ENCODE data around the gene SUCNR1.
"Not testable (repeated sequence)": the region's sequence is repeated elsewhere in the genome, so short reads cannot be mapped to it uniquely, and the experiment has no call there.

Gene SUCNR1, protein sequence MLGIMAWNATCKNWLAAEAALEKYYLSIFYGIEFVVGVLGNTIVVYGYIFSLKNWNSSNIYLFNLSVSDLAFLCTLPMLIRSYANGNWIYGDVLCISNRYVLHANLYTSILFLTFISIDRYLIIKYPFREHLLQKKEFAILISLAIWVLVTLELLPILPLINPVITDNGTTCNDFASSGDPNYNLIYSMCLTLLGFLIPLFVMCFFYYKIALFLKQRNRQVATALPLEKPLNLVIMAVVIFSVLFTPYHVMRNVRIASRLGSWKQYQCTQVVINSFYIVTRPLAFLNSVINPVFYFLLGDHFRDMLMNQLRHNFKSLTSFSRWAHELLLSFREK

DNA sequence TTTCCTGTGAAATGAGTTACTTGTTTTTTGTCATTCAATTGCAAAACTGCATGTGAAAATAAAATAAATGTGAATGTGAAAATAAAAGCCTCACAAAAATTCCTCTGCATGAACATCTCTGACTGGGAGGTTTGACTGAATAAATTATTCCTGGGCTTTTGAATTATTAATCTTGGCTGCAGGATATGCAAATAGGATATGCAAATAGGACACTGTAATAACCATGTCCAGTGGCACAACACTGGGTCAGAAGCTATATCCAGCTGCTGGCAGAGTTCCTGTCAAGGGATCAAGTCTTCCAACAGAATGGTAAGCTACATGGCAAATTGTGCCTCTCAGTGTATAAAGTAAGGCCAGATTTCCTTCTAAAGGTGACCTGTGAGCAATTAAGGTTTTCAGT, at the start of gene SUCNR1:
TSS of gene SUCNR1 (plus strand) at position 246 of the 400 bp plus-strand sequence. CDS start 6,250 bp downstream, outside the sequence.
- DNase-seq, result no peak

- no peak for DNase-seq
These were observed 45.6 kb upstream of the SUCNR1 start for GRCh38 chr3:151827816-151828215.

DNA sequence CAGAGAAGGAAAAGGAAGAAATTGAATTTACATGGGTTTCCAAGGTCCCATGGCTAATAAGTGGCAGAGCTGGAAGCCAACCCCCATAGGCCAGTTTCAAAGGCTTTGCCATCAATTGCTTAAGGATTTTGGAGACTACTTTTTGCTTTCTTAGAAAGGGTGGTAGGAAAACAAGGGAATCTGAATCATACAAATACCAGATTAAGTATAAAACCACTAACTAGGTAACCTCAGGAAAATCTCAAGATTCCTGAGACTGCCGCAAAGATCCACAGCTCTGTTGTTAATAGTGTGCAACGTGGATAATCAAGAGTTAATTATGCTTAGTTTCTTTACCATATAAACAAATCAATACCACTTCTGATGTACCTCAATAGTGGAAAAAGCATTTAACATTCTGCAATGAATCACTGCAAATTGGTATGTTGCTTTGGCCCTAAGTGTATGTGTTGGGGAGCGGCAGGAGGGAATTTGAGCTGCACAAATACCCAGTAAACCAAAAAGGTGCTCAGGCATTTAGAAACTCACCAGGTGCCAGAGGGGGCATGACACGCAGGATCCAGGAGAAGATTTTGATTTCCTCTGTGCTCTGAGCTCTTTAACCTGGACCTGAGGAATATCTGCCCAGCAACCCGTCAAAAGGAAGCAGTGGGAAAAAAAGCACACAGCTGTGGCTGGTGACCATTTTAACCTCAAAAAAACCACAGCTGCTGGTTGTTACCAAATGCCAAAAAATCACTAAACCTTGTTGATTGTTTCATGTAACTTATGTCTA, 37.5 kb upstream of the SUCNR1 start:
- no peak for DNase-seq

- no peak for DNase-seq
These were observed 36.4 kb upstream of the SUCNR1 start for GRCh38 chr3:151837057-151837456.

DNA sequence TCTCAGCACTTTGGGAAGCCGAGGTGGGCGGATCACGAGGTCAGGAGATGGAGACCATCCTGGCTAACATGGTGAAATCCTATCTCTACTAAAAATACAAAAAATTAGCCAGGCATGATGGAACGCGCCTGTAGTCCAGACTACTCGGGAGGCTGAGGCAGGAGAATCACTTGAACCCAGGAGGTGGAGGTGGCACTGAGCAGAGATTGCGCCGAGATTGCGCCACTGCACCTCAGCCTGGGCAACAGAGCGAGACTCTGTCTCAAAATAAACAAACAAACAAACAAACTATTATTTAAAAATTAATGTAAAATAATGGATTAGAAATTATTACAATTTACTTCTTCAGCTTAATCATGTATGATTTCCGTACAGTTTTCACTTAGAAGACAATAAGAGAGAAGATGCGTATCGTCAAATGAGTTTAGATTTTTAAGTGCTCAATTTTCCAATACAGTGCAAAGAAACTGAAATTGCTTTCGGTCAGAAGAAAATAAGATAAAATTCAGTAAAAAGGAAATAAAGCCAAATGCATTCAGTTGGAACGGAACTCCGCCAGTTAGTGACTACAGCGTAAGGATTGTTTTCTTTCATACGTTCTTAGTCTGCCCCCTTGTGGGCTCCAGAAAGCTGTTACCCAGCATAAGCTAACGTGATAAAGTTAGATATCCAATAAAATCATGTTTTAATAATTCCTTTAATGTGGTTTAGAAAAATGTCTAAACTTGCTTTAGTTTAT, 34.7 kb upstream of the SUCNR1 start:
- peak; percentile 10 to 27 for DNase-seq

- DNase-seq, result no peak
These were observed 34.2 kb upstream of the SUCNR1 start for GRCh38 chr3:151839313-151839631.

DNA sequence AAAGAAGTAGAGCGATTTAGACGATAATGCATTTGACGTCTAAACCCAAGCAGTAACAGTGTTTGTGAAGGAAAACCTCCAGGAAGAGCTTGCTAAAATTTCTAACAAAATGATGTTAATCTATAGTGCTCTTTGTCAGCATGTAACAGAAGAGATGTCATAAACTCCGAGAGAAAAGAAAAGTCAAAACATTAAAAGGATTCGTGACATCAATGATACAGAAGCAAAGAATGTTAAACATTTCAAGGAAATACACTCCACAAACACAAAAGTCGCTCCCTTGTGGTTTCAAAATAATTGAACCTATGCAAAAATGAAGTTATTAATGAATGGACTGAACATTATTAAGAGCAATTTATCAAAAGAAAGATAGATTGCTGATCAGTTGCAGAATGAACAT, 31.6 kb upstream of the SUCNR1 start:
- DNase-seq, result no peak

DNA sequence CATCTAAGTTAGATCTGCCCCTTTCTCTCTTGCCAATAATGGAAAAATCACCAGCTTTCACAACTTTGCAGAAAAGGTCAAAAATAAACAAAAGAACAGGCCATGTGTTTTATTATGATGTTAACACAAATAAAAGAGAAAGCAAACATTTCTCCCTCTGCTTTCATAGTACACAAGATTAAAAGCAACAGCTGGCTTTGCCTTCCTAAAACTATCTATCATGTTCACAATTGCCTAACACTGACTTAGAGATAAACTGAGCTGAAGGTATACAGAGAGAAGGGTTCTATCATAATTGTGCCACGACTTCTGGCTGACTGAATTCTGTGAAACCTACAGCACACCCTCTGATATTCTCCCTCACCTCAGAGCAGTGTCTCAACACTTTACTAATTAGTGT, 30.2 kb upstream of the SUCNR1 start:
- no peak for DNase-seq

- DNase-seq, result no peak
These were observed 28.0 kb upstream of the SUCNR1 start for GRCh38 chr3:151845306-151845905.

DNA sequence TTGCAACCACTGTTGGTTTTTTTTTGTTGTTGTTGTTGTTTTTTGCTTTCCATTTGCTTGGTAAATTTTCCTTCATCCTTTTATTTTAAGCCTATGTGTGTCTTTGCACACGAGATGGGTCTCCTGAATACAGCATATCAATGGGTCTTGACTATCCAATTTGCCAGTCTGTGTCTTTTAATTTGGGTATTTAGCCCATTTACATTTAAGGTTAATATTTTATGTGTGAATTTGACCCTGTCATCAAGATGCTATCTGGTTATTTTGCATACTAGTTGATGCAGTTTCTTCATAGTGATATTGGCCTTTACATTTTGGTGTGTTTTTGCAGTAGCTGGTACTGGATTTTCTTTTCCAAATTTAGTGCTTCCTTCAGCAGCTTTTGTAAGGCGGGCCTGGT, 23.4 kb upstream of the SUCNR1 start:
- not testable (repeated sequence) for DNase-seq

- DNase-seq, result no peak
These were observed 21.2 kb upstream of the SUCNR1 start for GRCh38 chr3:151852074-151852811.

- no peak for DNase-seq
These were observed 17.3 kb upstream of the SUCNR1 start for GRCh38 chr3:151856118-151856517.

DNA sequence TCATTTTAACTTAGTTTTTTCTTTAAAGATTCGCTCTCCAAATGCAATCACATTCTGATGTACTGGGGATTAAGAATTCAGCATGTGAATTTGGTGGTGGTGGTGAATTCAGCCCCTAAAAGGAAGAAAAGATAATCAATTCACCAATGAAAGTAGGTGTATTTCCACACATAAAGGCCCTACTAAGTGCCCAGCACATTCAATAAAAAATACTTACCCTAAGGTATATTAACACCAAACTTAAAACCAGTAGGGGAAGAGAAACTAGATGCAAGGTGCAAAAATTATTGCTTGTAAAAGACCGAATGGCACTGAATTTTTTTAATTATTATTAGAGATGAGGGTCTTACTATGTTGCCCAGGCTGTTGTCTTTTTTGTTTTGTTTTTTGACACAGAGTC, 16.8 kb upstream of the SUCNR1 start:
- DNase-seq, result no peak

DNA sequence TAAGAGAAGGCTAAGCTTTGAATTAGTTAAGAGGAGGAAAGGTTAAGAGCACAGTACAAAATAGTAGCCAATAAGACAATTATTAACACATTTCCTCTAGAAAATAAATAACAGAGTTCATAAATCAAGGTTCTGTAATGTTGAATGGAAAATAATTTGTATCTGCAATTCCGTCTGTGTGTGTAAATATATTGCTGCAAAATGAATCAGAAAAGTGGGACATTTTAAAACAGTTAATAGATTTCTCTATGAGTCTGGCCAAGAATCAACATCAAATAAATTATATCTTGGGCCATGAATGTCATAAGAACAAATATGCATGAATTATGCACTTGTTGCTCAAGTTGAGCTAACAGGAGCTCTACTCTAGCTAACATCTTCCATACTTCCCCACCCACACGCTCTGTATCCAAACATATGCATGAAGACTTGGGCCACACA, 14.2 kb upstream of the SUCNR1 start:
- DNase-seq, result no peak

GRCh38 chr3:151859905-151860304, 13.5 kb upstream of the SUCNR1 start:
- no peak for DNase-seq

DNA sequence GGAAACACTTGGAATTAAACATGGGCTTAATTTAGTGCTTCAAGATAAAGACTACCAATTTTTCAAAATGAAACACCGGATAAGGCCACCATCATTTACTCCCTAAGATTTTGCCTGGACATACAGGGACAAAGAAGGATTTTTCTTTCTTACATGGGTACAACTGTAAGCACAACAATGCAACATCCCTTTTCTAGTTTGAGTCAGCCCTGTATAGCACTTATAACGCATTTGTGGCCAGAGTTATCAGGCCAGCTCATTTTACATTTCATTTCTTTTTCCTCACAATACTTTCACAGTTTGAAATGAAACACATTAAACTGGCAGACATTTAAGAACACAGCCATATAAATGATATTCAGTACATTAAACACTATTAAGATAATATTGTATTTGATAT, 9.8 kb upstream of the SUCNR1 start:
- no peak for DNase-seq

GRCh38 chr3:151864423-151865101, 8.9 kb upstream of the SUCNR1 start:
- no peak for DNase-seq

- no peak for DNase-seq
These were observed 6.6 kb upstream of the SUCNR1 start for GRCh38 chr3:151866711-151867410.

DNA sequence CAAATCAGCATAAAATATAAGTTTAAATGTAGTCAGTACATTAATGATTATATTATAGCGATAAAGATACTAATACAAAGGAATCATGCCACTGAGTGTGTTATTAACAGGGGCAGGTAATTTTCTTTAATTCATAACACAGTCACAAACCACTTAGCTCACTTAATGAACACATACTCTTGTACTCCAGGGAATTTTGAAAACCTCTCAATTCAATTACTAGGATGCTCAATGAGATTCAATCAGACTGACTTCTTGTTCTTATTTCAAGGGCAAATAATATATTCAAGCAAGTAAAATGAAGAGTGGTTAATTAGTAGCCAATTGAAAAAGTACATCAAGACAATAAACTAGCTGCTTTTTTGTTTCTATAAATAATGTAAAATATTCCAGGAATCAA, 5.8 kb upstream of the SUCNR1 start:
- DNase-seq, result no peak

- DNase-seq, result no peak
These were observed 4.3 kb upstream of the SUCNR1 start for GRCh38 chr3:151869181-151869580.

All from stimulated activated CD4-positive, alpha-beta T cell treated with anti-CD3 and anti-CD28 coated beads, Interleukin-2, amount 100 ng/mL, for 48 hours (primary cell).